HG03521 (cell line): Measurements from ENCODE around the gene KLRB1.
"Not testable (repeated sequence)": the region's sequence is repeated elsewhere in the genome, so short reads cannot be mapped to it uniquely, and the experiment has no call there.

ENCODE experiments used
- ATAC-seq: cut with Tn5 transposase; IDR thresholded peaks from one replicate; pipeline ENCODE4 v1.9.1; 2021; ENCODE audit warnings: mild to moderate bottlenecking, moderate library complexity; ENCODE audit not compliant: unreplicated experiment

The KLRB1 gene

GRCh38 chr12:9607716-9608115 is at the start of gene KLRB1:
Gene KLRB1, minus strand, starts transcription at chr12:9607916. Its CDS starts 77 bp downstream, at chr12:9607839.
- no peak for ATAC-seq

DNA sequence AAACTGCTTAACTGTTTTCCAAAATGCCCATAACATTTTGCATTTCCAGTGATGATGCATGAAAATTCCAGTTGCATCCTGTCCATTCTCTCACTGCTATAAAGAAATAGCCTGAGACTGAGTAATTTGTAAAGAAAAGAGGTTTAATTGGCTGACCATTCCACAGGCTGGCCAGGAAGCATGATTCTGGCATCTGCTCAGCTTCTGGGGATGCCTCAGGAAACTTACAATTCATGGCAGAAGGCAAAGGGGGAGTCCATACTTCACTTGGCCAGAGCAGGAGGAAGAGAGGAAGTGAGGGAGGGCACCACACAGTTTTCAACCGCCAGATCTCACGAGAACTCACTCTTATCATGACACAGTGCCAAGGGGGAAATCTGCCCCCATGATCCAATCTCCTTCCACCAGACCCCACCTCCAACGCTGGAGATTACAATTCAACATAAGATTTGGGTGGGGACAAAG is 43.6 kb upstream of the KLRB1 start:
- no peak for ATAC-seq

DNA sequence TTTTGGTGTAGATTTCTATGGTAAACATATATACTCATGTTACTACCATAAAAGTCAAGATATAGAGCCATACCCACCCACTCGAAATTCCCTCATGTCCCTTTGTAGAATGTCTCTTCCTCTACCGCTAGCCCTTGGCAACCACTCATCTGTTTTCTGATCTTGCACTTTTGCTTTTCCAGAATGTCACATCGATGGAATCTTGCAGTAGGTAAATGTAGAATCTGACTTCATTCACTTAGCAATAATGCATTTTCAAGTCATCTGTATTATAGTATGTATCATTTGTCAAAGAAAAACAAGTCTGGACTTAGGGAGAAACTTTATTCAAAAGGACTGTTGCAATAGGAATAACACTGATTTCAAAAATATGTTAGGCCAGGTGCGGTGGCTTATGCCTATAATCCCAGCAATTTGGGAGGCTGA is 42.4 kb upstream of the KLRB1 start:
- ATAC-seq: no peak

GRCh38 chr12:9649532-9649940 is 41.8 kb upstream of the KLRB1 start:
- no peak for ATAC-seq

GRCh38 chr12:9648701-9649531 is 41.2 kb upstream of the KLRB1 start:
- ATAC-seq: no peak

DNA sequence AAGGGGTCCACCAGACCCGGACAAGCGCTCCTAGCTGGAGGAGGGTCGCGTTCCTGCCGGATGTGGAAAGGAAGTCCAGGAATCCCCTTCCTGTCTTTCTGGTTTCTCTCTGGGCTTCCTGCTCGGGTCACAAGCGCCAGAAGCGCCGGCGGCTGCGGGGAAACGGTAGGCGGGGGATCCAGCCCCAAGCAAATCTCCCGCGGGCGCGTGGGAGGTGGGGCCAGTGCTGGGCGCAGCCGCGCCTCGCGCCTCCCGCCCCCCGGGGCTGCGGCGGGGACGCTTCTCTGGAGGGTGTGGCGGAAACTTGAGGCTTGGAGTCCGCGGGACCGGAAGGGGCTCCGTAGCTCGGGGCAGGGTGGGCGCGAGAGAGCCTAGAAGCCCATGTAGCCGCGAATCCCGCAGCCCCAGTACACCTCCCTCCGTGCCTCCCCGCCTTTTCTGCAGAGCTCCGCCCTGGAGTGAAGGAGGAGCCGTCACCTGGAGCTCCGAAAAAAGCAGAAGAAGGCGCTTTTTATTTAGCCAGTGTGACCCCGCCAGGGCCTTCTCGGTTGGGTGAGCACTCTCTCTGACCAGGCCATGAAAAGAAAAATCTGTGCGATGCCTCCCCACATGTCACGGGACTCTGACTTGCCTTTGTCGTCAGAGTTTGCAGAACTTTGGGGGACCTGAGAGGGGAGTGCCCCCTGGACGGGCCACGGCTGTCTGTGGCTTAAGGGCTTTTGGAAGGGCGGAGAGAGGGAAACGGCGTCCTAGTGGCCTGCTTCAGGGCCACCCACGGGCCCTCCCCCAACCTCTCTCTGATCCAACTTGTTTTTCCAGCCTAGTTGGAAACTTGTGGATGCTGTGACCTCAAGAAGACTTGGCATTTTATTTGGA is 40.3 kb upstream of the KLRB1 start:
- ATAC-seq: peak; percentile 77

- ATAC-seq: no peak
Observed at GRCh38 chr12:9646794-9647781, 39.4 kb upstream of the KLRB1 start.

GRCh38 chr12:9644985-9645551 is 37.4 kb upstream of the KLRB1 start:
- ATAC-seq: not testable (repeated sequence)

DNA sequence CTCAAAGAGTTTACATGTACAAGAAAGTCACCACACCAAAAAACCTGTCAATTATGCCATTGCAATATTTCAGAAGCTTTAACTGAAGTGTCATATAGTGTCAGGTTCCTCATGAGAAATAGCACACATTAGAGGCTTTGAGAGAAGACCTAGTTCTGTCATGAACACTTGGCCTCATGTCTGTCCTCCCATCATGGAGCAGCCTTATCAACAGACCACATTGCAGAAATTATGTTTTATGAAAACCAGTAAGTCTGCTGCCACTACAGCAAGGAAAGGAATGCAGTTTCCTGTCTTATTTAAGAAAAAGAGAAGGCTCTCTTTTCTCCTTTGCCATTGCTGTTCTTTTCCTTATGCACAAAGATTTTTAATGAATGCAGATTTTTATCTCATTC is 35.5 kb upstream of the KLRB1 start:
- no peak for ATAC-seq

DNA sequence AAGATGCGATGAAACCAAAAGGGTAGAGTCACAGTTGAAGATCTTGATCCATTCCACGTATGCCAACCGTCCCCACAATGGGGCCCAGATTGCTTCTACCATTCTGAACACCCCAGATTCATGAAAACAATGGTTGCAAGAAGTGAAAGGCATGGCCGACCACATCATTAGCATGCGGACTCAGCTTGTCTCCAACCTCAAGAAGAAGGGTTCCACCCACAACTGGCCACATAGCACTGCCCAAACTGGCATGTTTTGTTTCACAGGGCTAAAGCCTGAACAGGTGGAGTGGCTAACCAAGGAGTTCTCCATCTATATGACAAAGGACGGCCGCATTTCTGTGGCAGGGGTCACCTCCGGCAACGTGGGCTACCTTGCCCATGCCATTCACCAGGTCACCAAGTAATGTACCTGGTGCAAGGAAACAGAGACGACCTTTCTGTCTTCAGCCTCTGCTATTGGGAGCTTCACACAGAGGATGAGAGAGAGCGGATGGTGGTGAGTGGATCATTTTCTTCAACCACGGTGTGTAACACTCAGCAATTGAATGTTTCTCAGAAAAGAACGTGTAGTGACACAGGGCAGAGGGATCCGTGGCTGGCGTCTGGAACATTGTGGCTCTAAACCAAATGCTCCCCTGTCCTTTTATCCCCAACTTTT is 35.0 kb upstream of the KLRB1 start:
- no peak for ATAC-seq

DNA sequence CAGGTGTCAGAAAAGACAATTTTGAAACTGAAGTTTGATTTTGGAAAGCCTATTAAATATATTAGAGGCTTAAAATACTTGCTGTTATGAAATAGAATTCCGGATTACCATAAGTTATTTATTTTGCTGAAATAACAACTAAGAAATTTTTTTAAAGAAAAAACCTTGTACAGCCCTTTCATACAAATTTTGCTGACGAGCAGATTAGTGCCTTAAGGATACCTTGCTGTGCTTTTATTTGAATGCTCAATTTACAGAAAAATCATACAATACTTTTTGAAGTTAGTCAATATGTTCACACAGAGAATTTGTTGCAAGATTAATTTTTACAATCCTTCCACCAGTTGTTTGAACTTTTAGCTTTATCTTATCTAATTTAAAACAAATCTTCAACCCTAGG is 32.3 kb upstream of the KLRB1 start:
- ATAC-seq: no peak

GRCh38 chr12:9636851-9637206 is 29.1 kb upstream of the KLRB1 start:
- ATAC-seq: no peak

DNA sequence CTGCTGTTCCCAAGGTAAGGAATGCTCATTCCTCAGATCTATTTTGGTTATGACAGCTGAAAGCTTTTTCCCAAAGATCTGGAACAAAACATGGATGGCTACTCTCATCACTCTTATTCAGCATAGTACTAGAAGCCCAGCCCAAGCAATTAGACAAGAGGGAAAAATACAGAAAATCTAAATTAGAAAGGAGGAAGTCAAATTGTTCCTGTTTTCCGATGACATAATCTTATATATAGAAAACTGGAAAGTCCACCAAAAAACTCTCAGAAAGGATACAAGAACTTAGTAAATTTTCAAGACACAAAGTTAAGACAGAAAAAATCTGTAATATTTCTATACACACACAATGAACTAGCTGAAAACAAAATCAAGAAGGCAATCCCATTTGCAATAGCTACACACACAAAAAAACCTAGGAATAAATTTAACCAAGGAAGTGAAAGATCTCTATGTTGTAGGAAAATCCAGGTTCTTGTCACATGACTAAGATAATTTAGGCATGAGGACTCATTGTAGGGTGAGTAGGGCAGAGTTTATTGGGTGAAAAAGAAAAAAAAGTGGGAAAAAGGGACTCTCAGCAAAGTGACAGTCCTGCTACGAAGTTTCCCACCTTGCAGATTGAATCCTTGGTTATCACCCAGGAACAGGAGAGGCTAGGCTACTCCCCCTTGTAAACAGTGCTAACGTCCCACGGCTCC is 28.6 kb upstream of the KLRB1 start:
- ATAC-seq: no peak

GRCh38 chr12:9634969-9635754 is 27.4 kb upstream of the KLRB1 start:
- no peak for ATAC-seq

GRCh38 chr12:9634177-9634803 is 26.6 kb upstream of the KLRB1 start:
- ATAC-seq: peak; percentile 50

- no peak for ATAC-seq
Observed at GRCh38 chr12:9632766-9633165, 25.1 kb upstream of the KLRB1 start.

DNA sequence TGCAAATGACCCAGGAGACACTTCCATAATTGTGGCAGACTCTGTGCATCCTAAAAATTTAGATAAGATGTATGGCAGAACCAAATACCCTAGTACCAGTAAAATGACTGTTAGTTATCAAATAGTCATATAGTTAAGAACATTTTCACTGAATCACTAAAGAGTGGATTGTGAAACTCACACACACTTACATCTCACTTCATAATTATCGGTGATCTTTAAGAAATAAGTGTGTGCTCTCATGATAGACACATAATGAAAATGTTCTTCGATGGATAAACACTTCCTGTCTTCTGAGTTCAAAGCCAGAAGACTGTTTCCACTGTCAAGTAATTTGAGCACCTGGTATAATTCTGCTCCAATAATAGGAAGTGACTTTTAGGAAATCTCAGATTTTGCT is 19.1 kb upstream of the KLRB1 start:
- no peak for ATAC-seq

- ATAC-seq: no peak
Observed at GRCh38 chr12:9626291-9626690, 18.6 kb upstream of the KLRB1 start.
